ENCODE measurements around the gene UPK2.

The UPK2 gene

GRCh38 chr11:118918128-118918685 lies 37.9 kb upstream of the UPK2 start:
- no peak for DNase-seq

DNA sequence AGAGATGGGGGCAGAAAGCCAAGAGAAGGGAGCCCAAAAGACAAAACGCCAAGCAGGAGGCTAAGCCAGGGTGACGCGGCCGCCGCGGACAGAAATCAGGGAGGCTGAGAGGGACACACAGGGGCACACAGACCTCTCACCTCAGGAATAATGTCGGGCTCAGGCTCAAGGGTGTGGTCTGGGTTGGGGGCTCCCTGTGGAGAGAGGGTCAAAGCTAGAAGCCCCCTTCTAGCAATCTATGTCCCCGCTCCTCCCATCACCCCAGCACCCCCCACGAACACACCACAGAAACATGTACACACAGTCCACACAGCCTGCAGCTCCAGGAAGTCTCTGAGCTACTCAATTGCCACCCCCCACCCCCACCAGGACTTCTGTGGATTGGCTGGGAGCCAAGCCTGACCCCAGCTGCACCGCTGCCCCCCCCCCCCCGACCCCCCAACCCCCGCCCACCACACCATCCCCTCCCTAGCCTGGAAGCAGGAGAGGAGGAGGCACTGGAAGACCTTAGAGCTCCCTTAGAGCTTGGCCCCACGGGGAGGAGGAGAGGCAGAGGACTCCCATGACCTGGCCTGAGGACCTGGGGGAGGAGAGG lies 37.3 kb upstream of the UPK2 start:
- no peak for DNase-seq

GRCh38 chr11:118921121-118921928 lies 34.8 kb upstream of the UPK2 start:
- DNase-seq, result no peak

GRCh38 chr11:118921929-118922744 lies 34.0 kb upstream of the UPK2 start:
- no peak for DNase-seq

GRCh38 chr11:118922745-118923627 lies 33.1 kb upstream of the UPK2 start:
- no peak for DNase-seq

- no peak for DNase-seq
These were observed 32.1 kb upstream of the UPK2 start for GRCh38 chr11:118923721-118924587.

- peak; percentile 66 for DNase-seq
These were observed 31.2 kb upstream of the UPK2 start for GRCh38 chr11:118924591-118925585.

GRCh38 chr11:118927554-118928100 lies 28.5 kb upstream of the UPK2 start:
- DNase-seq, result peak; percentile 42

DNA sequence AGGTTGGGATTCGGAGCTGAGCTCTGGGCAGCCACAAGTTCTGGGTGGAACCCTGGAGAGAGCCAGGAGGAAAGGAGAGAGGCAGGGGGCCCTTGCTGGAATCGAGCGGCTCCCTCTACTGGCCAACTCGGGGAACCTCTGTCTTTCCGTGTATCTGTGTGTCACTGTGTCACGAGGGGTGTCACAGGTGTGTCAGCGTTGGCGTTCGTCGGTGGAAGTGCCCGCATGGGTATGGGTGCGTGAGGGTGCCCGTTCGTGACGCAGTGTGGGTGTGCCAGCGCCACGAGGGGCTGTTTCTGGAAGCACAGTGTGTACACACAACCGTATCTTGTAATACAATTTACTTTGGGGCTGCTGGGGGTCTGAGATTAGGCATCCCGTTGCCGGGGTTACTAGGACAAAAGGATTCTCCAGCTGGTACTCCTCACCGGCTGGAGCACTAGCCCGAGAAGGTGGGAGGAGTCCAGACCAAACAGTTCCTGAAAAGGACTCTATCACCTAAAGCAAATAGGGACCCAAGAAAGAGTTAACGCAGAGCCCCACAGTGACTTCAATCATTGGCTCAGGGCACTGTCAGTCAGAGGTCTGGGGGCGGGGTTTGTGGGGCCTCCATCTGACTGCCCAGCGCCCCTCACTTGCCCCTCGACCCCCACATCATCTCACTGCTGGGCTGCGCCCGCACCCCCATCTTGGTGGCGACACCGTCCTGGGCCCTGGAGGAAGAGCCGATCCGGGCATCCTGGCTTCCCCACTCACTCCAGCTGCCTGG lies 27.8 kb upstream of the UPK2 start:
- DNase-seq, result peak; percentile 94

DNA sequence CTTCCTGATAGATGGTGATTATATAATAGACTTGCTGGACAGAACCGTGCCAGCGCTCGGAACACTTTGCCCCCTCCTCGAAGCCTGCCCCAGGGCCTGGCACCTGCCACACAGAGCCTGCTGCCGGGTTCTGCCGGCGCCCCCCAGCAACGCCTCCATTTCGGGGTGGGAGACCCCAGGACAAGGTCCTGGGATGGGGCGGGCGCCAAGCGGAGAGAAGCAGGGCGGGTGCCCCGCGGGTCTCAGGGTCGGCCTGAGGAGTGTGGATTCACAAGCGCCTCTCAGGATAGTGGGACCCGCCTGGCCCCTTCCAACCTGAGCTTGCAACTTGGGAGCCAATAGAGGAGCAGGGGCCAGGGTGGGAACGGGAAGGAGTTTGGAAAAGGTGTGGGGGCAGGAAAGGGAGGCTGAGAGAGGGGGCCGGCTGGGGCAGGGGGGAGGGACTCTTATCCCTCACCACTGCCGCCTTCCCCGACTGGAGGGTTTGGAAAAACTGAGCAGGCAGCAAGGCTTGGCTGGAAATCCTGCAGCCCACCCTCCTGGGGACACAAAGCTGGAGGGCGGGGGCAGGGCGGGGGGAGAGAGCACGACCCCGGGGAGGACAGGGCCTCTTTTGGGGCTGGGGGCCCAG lies 27.1 kb upstream of the UPK2 start:
- peak; percentile 59 for DNase-seq

- peak; percentile 92 for DNase-seq
These were observed 26.5 kb upstream of the UPK2 start for GRCh38 chr11:118929501-118930093.

DNA sequence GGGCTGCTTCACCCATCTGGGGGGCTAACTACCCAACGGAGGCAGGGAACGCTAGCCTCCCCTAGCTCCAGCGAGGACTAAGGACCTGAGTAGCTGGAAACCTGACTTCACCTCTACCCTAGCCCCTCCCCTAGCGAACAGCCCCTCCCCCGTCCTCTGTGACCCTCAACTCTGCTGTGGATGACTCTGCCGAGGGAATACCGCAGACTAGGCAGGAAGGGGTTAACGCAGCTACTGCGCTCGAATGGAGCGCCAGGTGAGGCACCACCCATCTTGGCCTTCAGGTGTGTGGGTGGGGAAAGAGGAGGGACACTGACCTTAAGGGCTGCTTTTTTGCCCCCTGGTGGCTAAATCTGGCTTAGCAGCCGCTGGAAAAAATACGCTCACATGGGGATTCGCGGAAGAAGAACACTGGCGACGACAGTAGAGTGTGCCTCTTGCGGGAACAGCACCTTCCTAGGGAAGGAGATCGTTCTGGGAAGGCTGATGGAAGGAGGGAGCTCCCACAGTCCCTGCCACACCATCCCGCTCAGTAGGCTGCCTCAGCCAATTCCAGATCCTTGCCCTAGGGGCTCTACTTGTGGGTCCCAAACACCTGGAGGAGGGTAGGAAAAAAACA lies 25.9 kb upstream of the UPK2 start:
- DNase-seq, result peak; percentile 98

DNA sequence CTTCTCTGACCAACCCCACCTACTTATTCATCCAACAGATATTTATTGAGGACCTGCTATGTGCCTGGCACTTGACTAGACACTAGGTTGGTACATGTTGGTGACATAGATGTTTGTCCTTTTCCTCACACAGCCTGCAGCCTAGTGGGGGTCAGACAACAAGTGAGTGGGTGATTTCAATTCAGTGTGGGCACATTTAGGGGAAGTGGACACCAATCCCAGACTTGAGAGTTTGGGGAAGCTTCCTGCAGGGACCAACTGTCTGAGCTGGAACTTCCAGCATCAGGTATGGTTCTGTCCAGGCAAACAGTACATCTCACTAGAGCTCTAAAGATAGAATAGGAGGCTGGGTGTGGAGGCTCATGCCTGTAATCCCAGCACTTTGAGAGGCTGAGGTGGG lies 24.5 kb upstream of the UPK2 start:
- DNase-seq, result no peak

GRCh38 chr11:118933486-118933885 lies 22.6 kb upstream of the UPK2 start:
- DNase-seq, result no peak

- no peak for DNase-seq
These were observed 20.7 kb upstream of the UPK2 start for GRCh38 chr11:118935376-118935775.

DNA sequence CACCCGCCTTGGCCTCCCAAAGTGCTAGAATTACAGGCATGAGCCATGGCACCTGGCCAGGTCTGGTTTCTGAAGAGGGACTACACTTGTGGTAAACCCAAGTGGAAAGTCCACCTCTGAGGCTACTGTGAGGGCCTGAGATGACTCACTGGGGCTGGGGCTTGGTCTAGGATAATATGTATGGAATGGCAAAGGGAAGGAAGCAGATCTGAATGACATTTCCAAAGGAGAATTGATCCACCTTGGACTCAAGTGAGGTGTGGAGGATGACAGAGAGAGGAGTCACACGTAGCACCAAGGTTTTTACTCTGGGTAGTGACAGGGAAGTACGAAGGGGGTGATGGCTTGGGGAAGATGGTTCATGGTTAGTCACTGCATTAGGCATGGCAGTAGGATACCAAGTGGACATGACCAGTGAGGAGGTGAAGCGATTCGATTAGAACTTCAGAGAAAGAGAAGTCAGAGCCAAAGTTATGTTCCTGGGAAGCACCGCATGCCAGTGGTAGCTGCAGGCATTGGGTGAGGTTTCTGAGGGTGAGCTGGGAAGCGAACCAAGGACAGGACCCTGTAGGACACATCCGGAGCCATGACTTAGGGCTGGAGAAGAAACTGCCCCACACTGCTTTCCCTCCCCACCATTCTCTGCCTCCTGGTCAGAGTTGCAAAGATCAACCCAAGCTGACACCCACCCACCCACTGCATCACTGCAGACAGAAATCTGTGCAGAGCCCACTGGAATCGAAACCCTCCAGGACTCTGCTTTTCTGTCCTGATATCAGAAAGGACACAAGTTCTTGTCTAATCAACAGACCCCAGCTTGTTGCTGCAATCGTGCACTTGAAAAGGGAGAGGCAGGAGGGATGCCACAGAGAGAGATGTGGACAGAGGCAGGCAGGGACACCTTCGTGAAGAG lies 17.4 kb upstream of the UPK2 start:
- DNase-seq, result no peak
